Measurements from ENCODE around the gene LOXL1. TPM values are rescaled to one million over a fixed set of nuclear protein-coding genes. Genes with fewer than 3 reads are reported as not detected.

Gene LOXL1
- polyA plus RNA-seq, 1 of the 3 experiments (the other 2 are of a cell fraction), result 50.3 TPM

DNA sequence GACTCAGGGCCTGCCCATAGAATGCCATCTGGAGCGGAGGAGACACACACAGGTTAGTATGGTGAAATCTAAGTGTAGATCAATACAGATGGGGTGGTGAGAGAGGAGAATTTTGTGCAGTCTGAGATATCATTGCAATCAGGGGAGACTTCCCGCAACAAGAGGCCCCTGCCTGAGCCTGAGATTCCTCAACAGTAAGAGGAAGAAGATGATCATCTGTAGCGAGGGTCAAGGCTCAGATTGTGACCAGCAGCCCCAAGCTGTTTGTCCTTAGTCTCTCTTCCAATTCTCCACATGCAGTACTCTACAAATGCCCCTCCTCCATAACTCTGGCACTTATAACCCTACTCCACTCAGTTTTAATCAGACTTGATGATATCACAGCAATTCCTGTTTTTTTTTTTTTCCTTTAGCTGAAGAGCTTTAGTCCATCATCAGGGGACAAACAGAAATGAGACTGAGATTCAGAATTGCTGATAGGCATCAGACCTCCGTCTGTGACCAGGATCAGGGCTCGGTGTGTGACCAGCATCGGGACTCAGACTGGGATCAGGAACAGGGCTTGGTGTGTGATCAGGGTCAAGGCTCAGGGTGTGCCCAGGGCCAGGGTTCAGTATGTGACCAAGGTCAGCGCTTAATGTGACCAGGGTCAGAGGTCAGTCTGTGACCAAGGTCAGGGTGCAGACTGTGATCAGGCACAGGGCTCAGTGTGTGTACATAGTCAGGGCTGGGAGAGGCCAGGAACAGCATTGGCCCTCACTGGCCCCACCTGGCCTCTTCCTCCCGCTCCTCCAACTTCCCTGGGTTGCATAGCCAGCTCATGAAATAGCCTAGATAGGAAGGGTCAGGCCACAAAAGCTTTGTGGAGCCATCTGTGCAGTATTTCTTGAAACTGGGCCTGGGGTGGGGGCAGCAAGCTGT is 14.1 kb downstream of the LOXL1 start (continued):
- TF ChIP-seq, protein P1, sequence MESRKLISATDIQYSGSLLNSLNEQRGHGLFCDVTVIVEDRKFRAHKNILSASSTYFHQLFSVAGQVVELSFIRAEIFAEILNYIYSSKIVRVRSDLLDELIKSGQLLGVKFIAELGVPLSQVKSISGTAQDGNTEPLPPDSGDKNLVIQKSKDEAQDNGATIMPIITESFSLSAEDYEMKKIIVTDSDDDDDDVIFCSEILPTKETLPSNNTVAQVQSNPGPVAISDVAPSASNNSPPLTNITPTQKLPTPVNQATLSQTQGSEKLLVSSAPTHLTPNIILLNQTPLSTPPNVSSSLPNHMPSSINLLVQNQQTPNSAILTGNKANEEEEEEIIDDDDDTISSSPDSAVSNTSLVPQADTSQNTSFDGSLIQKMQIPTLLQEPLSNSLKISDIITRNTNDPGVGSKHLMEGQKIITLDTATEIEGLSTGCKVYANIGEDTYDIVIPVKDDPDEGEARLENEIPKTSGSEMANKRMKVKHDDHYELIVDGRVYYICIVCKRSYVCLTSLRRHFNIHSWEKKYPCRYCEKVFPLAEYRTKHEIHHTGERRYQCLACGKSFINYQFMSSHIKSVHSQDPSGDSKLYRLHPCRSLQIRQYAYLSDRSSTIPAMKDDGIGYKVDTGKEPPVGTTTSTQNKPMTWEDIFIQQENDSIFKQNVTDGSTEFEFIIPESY (IDR thresholded peaks at IDR 0.05; ENCODE audit: borderline replicate concordance, low read depth), result no peak
- TF ChIP-seq, protein P2, sequence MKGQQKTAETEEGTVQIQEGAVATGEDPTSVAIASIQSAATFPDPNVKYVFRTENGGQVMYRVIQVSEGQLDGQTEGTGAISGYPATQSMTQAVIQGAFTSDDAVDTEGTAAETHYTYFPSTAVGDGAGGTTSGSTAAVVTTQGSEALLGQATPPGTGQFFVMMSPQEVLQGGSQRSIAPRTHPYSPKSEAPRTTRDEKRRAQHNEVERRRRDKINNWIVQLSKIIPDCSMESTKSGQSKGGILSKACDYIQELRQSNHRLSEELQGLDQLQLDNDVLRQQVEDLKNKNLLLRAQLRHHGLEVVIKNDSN (IDR thresholded peaks at IDR 0.05; ENCODE audit: borderline replicate concordance, low read depth), result no peak
- TF ChIP-seq POLR2AphosphoS5 (IDR thresholded peaks at IDR 0.05; ENCODE audit: low read depth, low read length) (no peak; the same call in 1 of the 2 replicates), GABPA (IDR thresholded peaks at IDR 0.05; ENCODE audit: low read depth) (no peak), NRF1 (IDR thresholded peaks at IDR 0.05; ENCODE audit: low read depth, low read length) (no peak), NFIC (IDR thresholded peaks at IDR 0.05; ENCODE audit: borderline replicate concordance) (no peak; the same call in 1 of the 2 replicates), CHD2 (IDR thresholded peaks at IDR 0.05; ENCODE audit: low read length, partially characterized antibody) (peak; percentile 52), FOXM1 (IDR thresholded peaks at IDR 0.05; ENCODE audit: low read depth) (no peak)
- TF ChIP-seq, protein P3, sequence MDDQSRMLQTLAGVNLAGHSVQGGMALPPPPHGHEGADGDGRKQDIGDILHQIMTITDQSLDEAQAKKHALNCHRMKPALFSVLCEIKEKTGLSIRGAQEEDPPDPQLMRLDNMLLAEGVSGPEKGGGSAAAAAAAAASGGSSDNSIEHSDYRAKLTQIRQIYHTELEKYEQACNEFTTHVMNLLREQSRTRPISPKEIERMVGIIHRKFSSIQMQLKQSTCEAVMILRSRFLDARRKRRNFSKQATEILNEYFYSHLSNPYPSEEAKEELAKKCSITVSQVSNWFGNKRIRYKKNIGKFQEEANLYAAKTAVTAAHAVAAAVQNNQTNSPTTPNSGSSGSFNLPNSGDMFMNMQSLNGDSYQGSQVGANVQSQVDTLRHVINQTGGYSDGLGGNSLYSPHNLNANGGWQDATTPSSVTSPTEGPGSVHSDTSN (IDR thresholded peaks at IDR 0.05), result peak; percentile 47; the same call in 1 of the 2 replicates

DNA sequence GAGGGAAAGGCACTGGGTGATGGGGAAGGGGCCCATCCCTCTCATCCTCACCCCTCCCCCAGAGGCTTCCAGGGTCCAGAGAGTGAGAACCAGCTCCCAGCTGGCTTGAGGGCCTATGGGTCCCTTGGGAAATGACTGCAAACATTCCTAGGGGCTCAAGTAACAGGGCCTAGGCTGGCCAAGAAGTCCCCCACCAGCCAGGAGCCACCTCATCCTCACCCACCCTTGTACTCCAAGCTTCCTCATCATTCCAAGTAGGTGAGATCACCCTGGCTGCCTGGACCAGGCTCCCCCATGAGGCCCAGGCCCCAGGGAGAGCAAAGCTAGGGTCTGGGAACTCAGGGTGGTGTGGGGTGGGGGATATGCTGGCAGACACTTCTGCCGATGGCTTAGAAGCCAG is 14.8 kb downstream of the LOXL1 start:
- Histone ChIP-seq H3K9ac (peak overlapping the region; percentile 71), H3K4me3 (ENCODE audit: low read depth in 2 of 2, low read length in 1 of 2) (no peak overlapping the region), H3K36me3 (replicated peaks in 1 of 2; ENCODE audit: control insufficient read depth in 1 of 2, insufficient read depth in 2 of 2, low read length in 1 of 2) (no peaks in the 10 kb centered on the region), H3K9me2 (no peaks in the 10 kb centered on the region), H4K20me1 (ENCODE audit: insufficient read depth) (no peaks in the 10 kb centered on the region), H2AFZ (ENCODE audit: low read depth) (no peak overlapping the region), H3K9me3 (no peaks in the 10 kb centered on the region), H3K4me2 (peak overlapping the region; percentile 60), H3K27me3 (ENCODE audit: insufficient read depth) (no peaks in the 10 kb centered on the region), H3K4me1 (ENCODE audit: control insufficient read depth in 1 of 2, insufficient read depth in 2 of 2, low read depth in 1 of 2, low read length in 1 of 2) (peaks cover 47 to 86% of the 10 kb centered on the region in 2 experiments), H3K79me2 (ENCODE audit: insufficient read depth) (peaks cover 11% of the 10 kb centered on the region; the same call in 1 of the 2 replicates), H3F3A (replicated peaks; ENCODE audit: insufficient read depth) (peaks cover 27% of the 10 kb centered on the region), H3K27ac (ENCODE audit: low read depth in 2 of 2, low read length in 1 of 2) (peak overlapping the region; percentile 85 to 91)
- DNase-seq, result no peak
- POLR2A ChIA-PET, result interaction anchor here (0.6 kb wide), 1 partner anchor 700 kb away, joined by 4 read pairs; no protein-coding TSS in a partner anchor
- CTCF ChIA-PET, result interaction anchor here (0.8 to 3.2 kb wide), 7 partner anchors 13 to 237 kb away, joined by 3 to 8 read pairs (median 3); no protein-coding TSS in a partner anchor
- WGBS (ENCODE audit: low lambda C conversion rate), result no CpG with 5 or more reads among the region's 1 CpG
- TF ChIP-seq TEAD4 (IDR thresholded peaks at IDR 0.05; ENCODE audit: borderline replicate concordance, insufficient read depth), result peak; percentile 78; the same call in 1 of the 2 replicates
- TF ChIP-seq SIN3A (IDR thresholded peaks at IDR 0.05; ENCODE audit: borderline replicate concordance, low read depth, low read length), result no peak
- TF ChIP-seq POLR2AphosphoS5 (IDR thresholded peaks at IDR 0.05; ENCODE audit: low read depth, low read length), result no peak
- TF ChIP-seq, protein P1 (IDR thresholded peaks at IDR 0.05; ENCODE audit: borderline replicate concordance, low read depth), result 0 out of 2 replicates have a peak, but pooled peaks have one; percentile 35
- peak; percentile 83 for TF ChIP-seq JUND (IDR thresholded peaks at IDR 0.05)
- no peak for TF ChIP-seq MXI1 (IDR thresholded peaks at IDR 0.05; ENCODE audit: low read depth, low read length)
- TF ChIP-seq, protein P2 (IDR thresholded peaks at IDR 0.05; ENCODE audit: borderline replicate concordance, low read depth), result no peak
- TF ChIP-seq, protein P4, sequence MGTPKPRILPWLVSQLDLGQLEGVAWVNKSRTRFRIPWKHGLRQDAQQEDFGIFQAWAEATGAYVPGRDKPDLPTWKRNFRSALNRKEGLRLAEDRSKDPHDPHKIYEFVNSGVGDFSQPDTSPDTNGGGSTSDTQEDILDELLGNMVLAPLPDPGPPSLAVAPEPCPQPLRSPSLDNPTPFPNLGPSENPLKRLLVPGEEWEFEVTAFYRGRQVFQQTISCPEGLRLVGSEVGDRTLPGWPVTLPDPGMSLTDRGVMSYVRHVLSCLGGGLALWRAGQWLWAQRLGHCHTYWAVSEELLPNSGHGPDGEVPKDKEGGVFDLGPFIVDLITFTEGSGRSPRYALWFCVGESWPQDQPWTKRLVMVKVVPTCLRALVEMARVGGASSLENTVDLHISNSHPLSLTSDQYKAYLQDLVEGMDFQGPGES (IDR thresholded peaks at IDR 0.05; ENCODE audit: low read depth, low read length), result no peak
- TF ChIP-seq, protein P5, sequence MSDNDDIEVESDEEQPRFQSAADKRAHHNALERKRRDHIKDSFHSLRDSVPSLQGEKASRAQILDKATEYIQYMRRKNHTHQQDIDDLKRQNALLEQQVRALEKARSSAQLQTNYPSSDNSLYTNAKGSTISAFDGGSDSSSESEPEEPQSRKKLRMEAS (IDR thresholded peaks at IDR 0.05; ENCODE audit: low read depth), result no peak; the same call in 1 of the 2 replicates
- TF ChIP-seq MEF2A (IDR thresholded peaks at IDR 0.05; ENCODE audit: borderline replicate concordance, low read depth), result no peak
- no peak for TF ChIP-seq YY1 (IDR thresholded peaks at IDR 0.05; ENCODE audit: low read depth)
- no peak for TF ChIP-seq RFX5 (IDR thresholded peaks at IDR 0.05; ENCODE audit: low read length)
- TF ChIP-seq SMC3 (IDR thresholded peaks at IDR 0.05; ENCODE audit: low read depth, low read length), result no peak
